Lower lobe of right lung (tissue), 2 donors: ENCODE results near the gene ZFAND3. TPM values are rescaled to one million over a fixed set of nuclear protein-coding genes. Genes with fewer than 3 reads are reported as not detected.

Experiments
- ATAC-seq, 2 donors: fragments of 200-7000 bp; cut with Tn5 transposase; one replicate each; pipeline ENCODE4 v1.9.1; 2020 to 2022; ENCODE audit warnings: mild to moderate bottlenecking in 2 of 2, moderate library complexity in 2 of 2
- DNase-seq: peaks from one replicate; pipeline ENCODE4 v3.0.0-alpha.2; 2020
- H3K27ac ChIP-seq: fragments of 200-600 bp; one replicate; pipeline ENCODE4 v1.8.0; 2022
- H3K27me3 ChIP-seq: fragments of 200-600 bp; one replicate; pipeline ENCODE4 v1.8.0; 2022; ENCODE audit warnings: low read depth
- H3K36me3 ChIP-seq: fragments of 200-600 bp; one replicate; pipeline ENCODE4 v1.8.0; 2022; ENCODE audit warnings: mild to moderate bottlenecking
- H3K4me1 ChIP-seq: fragments of 200-600 bp; one replicate; pipeline ENCODE4 v1.8.0; 2022
- H3K4me3 ChIP-seq: fragments of 200-600 bp; one replicate; pipeline ENCODE4 v1.8.0; 2022; ENCODE audit warnings: mild to moderate bottlenecking
- H3K9me3 ChIP-seq: fragments of 200-600 bp; one replicate; pipeline ENCODE4 v1.8.0; 2022
- intact Hi-C: fragments of 100-400 bp; cut with DNase I; formaldehyde crosslinking; loops from one replicate; pipeline ENCODE4 v1.11.0; 2022
- total RNA-seq: library from RNA; stranded (reverse); fragmentation: NEBNext Ultra II Directional; extraction: Animal tissue kit (Norgen Biotek cat#: 25700); gene quantifications from one replicate; pipeline ENCODE4 v1.2.1, GENCODE V29; 2021
- TF ChIP-seq, protein P1 (sequence below): fragments of 200-600 bp; IDR thresholded peaks from one replicate; pipeline ENCODE4 v1.8.0; 2022; ENCODE audit warnings: antibody characterized with exemption, mild to moderate bottlenecking
- donor health status: DM: no; HTN: yes; CAD: no; lungs with severe emphysema.

ZFAND3 gene
- total RNA-seq, 1 donor from 2014 or later, result 83.3 TPM

DNA sequence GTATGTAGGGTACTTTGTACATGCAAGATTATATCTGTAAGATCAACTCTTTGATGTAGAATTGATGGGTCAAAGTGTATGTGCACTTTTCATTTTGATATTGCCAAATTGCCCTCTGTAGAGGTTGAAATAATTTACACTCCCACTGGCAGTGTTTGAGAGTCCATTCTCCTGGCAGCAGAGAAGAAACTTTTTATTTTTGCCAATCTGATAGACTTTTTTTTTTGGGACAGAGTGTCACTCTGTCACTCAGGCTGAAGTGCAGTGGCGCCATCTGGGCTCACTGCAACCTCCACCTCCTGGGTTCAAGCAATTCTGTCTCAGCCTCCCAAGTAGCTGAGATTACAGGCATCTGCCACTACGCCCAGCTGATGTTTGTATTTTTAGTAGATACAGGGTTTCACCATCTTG lies 199.2 kb downstream of the ZFAND3 start:
- Histone ChIP-seq H3K27ac (no peak overlapping the region), H3K27me3 (no peaks in the 10 kb centered on the region), H3K36me3 (no peaks in the 10 kb centered on the region), H3K4me3 (no peak overlapping the region), H3K4me1 (no peaks in the 10 kb centered on the region), H3K9me3 (no peaks in the 10 kb centered on the region)
- TF ChIP-seq, protein P1, sequence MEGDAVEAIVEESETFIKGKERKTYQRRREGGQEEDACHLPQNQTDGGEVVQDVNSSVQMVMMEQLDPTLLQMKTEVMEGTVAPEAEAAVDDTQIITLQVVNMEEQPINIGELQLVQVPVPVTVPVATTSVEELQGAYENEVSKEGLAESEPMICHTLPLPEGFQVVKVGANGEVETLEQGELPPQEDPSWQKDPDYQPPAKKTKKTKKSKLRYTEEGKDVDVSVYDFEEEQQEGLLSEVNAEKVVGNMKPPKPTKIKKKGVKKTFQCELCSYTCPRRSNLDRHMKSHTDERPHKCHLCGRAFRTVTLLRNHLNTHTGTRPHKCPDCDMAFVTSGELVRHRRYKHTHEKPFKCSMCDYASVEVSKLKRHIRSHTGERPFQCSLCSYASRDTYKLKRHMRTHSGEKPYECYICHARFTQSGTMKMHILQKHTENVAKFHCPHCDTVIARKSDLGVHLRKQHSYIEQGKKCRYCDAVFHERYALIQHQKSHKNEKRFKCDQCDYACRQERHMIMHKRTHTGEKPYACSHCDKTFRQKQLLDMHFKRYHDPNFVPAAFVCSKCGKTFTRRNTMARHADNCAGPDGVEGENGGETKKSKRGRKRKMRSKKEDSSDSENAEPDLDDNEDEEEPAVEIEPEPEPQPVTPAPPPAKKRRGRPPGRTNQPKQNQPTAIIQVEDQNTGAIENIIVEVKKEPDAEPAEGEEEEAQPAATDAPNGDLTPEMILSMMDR, result no peak
- ATAC-seq (no peak), DNase-seq (no peak)
- intact Hi-C loops, result no loop called here

DNA sequence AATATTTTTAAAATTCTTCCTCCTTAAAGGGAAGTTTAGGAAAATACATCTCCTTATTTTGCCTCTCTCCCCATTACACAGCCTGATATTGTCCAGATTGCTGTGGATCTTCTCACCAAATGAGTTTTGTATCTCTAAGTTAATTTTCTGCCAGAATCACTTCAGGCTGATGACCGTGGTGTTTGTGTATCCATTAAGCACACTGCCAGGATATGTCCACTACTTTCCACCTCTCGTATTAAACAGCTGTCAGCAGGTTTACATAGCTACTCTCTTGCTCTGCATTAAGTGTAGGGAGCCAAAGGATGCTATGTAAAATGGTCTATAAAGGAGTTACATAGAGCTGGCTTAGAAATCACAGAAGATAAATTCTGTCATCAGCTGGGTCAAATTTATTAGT lies 201.1 kb downstream of the ZFAND3 start:
- intact Hi-C loops, result no loop called here
- DNase-seq (no peak), ATAC-seq (no peak)
- TF ChIP-seq, protein P1, result no peak
- Histone ChIP-seq H3K9me3 (no peaks in the 10 kb centered on the region), H3K4me3 (no peak overlapping the region), H3K4me1 (no peaks in the 10 kb centered on the region), H3K36me3 (no peaks in the 10 kb centered on the region), H3K27ac (no peak overlapping the region), H3K27me3 (no peaks in the 10 kb centered on the region)

DNA sequence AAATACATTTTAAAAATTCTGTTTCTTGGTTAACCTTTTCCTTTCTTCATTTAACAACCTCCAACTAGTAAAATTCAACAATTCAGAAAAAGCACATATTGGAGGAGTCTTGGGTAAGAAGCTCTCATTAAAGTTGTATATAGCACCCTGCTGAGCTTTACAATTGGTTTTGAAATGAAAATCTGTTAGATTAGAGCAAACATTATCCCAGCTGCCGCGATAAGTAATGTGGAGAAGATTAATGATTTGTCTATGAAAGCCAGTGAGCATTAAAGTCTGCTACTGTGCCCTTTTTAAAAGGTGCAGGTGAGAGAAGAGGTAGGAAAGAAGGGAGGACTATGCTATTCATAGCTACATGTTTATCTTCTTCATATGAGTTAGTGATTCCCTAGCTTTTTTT lies 201.5 kb downstream of the ZFAND3 start:
- Histone ChIP-seq H3K27ac (no peak overlapping the region), H3K27me3 (no peaks in the 10 kb centered on the region), H3K36me3 (no peaks in the 10 kb centered on the region), H3K4me3 (no peak overlapping the region), H3K4me1 (no peaks in the 10 kb centered on the region), H3K9me3 (no peaks in the 10 kb centered on the region)
- DNase-seq, result no peak
- no peak for ATAC-seq
- intact Hi-C loops, result no loop called here
- TF ChIP-seq, protein P1, result no peak

DNA sequence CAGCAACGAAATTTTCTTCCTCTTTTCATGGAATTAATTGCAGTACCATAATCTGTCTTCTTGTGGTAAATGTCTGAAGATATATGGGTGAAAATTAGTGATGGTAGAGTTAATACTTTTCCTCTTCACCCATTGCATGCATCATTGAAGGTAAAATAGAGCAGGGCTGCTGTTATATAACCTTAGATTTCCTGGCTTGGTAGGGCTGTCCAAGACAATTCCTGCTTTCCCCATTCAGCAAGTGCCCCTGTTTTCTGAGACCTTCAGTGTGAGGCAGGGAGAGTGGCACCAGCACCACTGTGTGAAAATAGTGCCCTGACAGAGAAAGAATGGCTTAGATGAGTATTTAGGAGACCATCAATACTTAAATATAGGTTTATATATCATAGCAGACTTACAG lies 202.0 kb downstream of the ZFAND3 start:
- H3K27me3 ChIP-seq, result no peaks in the 10 kb centered on the region
- H3K9me3 ChIP-seq, result no peaks in the 10 kb centered on the region
- no peak for DNase-seq
- TF ChIP-seq, protein P1, result no peak
- no peak for ATAC-seq
- H3K4me3 ChIP-seq, result no peak overlapping the region
- no peaks in the 10 kb centered on the region for H3K36me3 ChIP-seq
- intact Hi-C loops, result no loop called here
- H3K27ac ChIP-seq, result no peak overlapping the region
- H3K4me1 ChIP-seq, result no peaks in the 10 kb centered on the region

DNA sequence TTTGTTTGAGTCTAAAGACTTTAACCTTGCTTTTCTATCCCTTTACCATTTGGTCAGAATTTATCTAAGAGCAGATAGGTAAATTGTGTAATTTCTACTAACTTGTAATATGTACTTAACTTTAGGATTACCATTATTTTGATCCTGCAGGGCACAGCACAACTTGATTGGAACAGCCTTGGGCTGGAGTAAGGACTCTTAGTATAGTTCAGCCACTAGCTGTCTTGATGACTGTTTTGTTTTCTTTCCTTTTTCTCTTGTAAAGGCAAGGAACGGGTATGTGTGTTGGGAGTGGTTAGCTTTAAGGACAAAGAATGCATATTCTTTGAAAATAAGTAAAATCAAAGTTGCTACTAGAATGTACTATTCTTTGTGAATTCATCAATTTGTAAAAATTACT lies 203.2 kb downstream of the ZFAND3 start:
- TF ChIP-seq, protein P1, result no peak
- intact Hi-C loops, result no loop called here
- H3K4me1 ChIP-seq, result peaks cover 4% of the 10 kb centered on the region
- no peaks in the 10 kb centered on the region for H3K36me3 ChIP-seq
- DNase-seq (no peak), ATAC-seq (no peak)
- no peaks in the 10 kb centered on the region for H3K9me3 ChIP-seq
- H3K4me3 ChIP-seq, result no peak overlapping the region
- no peaks in the 10 kb centered on the region for H3K27me3 ChIP-seq
- H3K27ac ChIP-seq, result no peak overlapping the region

DNA sequence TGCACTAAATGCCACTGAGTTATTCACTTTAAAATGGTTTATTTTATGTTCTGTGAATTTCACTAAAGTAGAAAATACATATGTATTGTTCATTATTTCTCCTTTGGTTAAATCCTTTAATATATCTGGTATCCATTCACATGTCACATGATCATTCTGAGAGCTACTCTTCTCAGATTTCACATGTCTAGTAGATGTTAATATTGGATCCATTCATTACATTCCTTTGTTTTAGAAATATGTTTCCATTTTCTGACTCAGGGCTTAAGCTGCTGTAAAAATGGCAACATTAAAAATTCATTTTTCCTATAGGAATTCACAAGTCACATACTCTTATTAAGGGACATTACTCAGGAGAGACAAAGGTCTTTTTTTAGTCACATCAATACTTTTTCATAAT lies 205.4 kb downstream of the ZFAND3 start:
- Histone ChIP-seq H3K27ac (no peak overlapping the region), H3K4me3 (no peak overlapping the region), H3K27me3 (no peaks in the 10 kb centered on the region), H3K4me1 (peaks cover 14% of the 10 kb centered on the region), H3K36me3 (no peaks in the 10 kb centered on the region), H3K9me3 (no peaks in the 10 kb centered on the region)
- TF ChIP-seq, protein P1, result no peak
- no peak for ATAC-seq
- intact Hi-C loops, result no loop called here
- DNase-seq, result no peak
